Neuronal stem cell (in vitro differentiated cells): ENCODE results near the gene KCTD5.

ENCODE experiments used
- DNase-seq: peaks from one replicate; pipeline ENCODE4 v3.0.0-alpha.2; 2013; ENCODE audit warnings: low spot score
- H2AFZ ChIP-seq: one replicate; pipeline ENCODE4 v1.6.1; 2013; ENCODE audit warnings: mild to moderate bottlenecking, low read length, inconsistent platforms
- H2AK5ac ChIP-seq: 2 replicates; pipeline ENCODE4 v1.6.1; 2013; ENCODE audit warnings: low read depth, mild to moderate bottlenecking, inconsistent platforms, low read length, moderate library complexity, mixed read lengths
- H2BK120ac ChIP-seq: 2 replicates; pipeline ENCODE4 v1.6.1; 2013; ENCODE audit warnings: low read depth, mild to moderate bottlenecking, inconsistent platforms, low read length, moderate library complexity, mixed read lengths
- H2BK12ac ChIP-seq: one replicate; pipeline ENCODE4 v1.6.1; 2013; ENCODE audit warnings: low read length, inconsistent platforms
- H2BK15ac ChIP-seq: 2 replicates; pipeline ENCODE4 v1.6.1; 2013; ENCODE audit warnings: mild to moderate bottlenecking, low read length, inconsistent platforms, mixed read lengths
- H2BK5ac ChIP-seq: one replicate; pipeline ENCODE4 v1.6.1; 2013; ENCODE audit warnings: inconsistent platforms, mild to moderate bottlenecking, low read length, moderate library complexity
- H3K14ac ChIP-seq: one replicate; pipeline ENCODE4 v1.6.1; 2013; ENCODE audit warnings: low read length, inconsistent platforms
- H3K18ac ChIP-seq: 2 replicates; pipeline ENCODE4 v1.6.1; 2013; ENCODE audit warnings: low read length, inconsistent platforms
- H3K23ac ChIP-seq: 2 replicates; pipeline ENCODE4 v1.6.1; 2013; ENCODE audit warnings: low read depth, mild to moderate bottlenecking, mixed read lengths, low read length, inconsistent platforms; ENCODE audit not compliant: poor library complexity
- H3K27ac ChIP-seq: replicated peaks from 3 replicates; pipeline ENCODE4 v1.5.1; 2013; ENCODE audit warnings: low read length, inconsistent platforms
- H3K27me3 ChIP-seq, 3 experiments: 2 replicates each; pipeline ENCODE4 v1.6.1; 2013; ENCODE audit warnings: low read length in 3 of 3, mild to moderate bottlenecking in 2 of 3, inconsistent platforms in 1 of 3, low read depth in 1 of 3, mixed read lengths in 1 of 3, moderate library complexity in 1 of 3; ENCODE audit not compliant: control insufficient read depth in 3 of 3, insufficient read depth in 3 of 3
- H3K36me3 ChIP-seq, 2 donors: replicated peaks in 1 of 2; 2 replicates each; pipeline ENCODE4 v1.6.1; 2013; ENCODE audit warnings: low read length in 2 of 2; ENCODE audit not compliant: control insufficient read depth in 2 of 2, insufficient read depth in 2 of 2
- H3K4ac ChIP-seq: 2 replicates; pipeline ENCODE4 v1.6.1; 2013; ENCODE audit warnings: inconsistent platforms, mild to moderate bottlenecking, low read length, moderate library complexity
- H3K4me1 ChIP-seq, 2 donors: 1 replicate in 1 of 2; 2 replicates in 1 of 2; pipeline ENCODE4 v1.6.1; 2013; ENCODE audit warnings: low read length in 2 of 2, low read depth in 1 of 2; ENCODE audit not compliant: control insufficient read depth in 2 of 2, insufficient read depth in 1 of 2
- H3K4me2 ChIP-seq: one replicate; pipeline ENCODE4 v1.6.1; 2013; ENCODE audit warnings: mild to moderate bottlenecking, low read length, inconsistent platforms; ENCODE audit not compliant: insufficient read depth, poor library complexity, severe bottlenecking
- H3K4me3 ChIP-seq, 2 donors: 2 replicates each; pipeline ENCODE4 v1.5.1; 2013; ENCODE audit warnings: low read length in 2 of 2, mild to moderate bottlenecking in 2 of 2, inconsistent platforms in 1 of 2, moderate library complexity in 1 of 2
- H3K79me1 ChIP-seq: one replicate; pipeline ENCODE4 v1.6.1; 2013; ENCODE audit warnings: low read depth, mild to moderate bottlenecking, inconsistent platforms, low read length, moderate library complexity
- H3K9ac ChIP-seq: one replicate; pipeline ENCODE4 v1.6.1; 2013; ENCODE audit warnings: mild to moderate bottlenecking, low read depth, low read length, inconsistent platforms; ENCODE audit not compliant: poor library complexity
- H3K9me3 ChIP-seq, 2 donors: replicated peaks in 1 of 2; 2 replicates each; pipeline versions ENCODE3 to v1.6.1; 2013; ENCODE audit warnings: low read length in 2 of 2, mild to moderate bottlenecking in 2 of 2, inconsistent platforms in 1 of 2, low read depth in 1 of 2, mixed read lengths in 1 of 2, moderate library complexity in 1 of 2; ENCODE audit not compliant: control insufficient read depth in 2 of 2, insufficient read depth in 1 of 2
- H4K8ac ChIP-seq: one replicate; pipeline ENCODE4 v1.6.1; 2013; ENCODE audit warnings: low read depth, mild to moderate bottlenecking, inconsistent platforms, low read length, moderate library complexity
- H4K91ac ChIP-seq: one replicate; pipeline ENCODE4 v1.6.1; 2013; ENCODE audit warnings: low read length, low read depth, mild to moderate bottlenecking, inconsistent platforms; ENCODE audit not compliant: poor library complexity
- WGBS, 2 donors: extraction: QIAGEN DNeasy Blood & Tissue Kit; methylation state at CpG; one replicate each; pipeline ENCODE4 v1.1.7; 2013; ENCODE audit warnings: missing lambda C conversion rate in 2 of 2, mixed read lengths in 1 of 2; ENCODE audit not compliant: insufficient read length in 2 of 2, insufficient replicate concordance in 1 of 2; ENCODE audit errors: extremely low coverage in 2 of 2; 5-methylcytosine and 5-hydroxymethylcytosine counted together

Gene KCTD5

DNA sequence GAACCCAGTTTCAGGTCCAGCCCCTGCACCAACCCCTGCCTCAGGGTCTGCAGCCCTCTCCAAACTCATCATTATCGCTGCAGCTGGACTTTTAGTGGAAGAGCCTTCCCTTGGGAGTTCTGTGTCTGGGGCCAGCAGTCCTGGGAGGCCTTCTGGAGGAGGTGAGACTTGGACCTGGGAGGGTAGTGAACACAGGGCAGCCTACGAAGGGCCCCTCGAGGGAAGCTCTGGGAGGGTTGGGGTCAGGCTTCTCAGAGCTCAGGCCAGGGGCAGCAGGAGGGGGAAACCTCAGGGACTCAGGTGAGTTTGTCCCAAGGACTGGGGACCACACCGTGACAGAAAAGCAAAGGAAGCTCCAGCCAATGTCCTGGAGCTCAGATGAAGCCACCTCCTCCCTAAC, 58.8 kb downstream of the KCTD5 start:
- peak overlapping the region; percentile 19 for H2BK5ac ChIP-seq
- H2BK15ac ChIP-seq = no peak overlapping the region
- H2BK12ac ChIP-seq = no peak overlapping the region
- no peak overlapping the region for H3K9ac ChIP-seq
- H3K4me3 ChIP-seq = no peak overlapping the region
- no peak overlapping the region for H3K23ac ChIP-seq
- no peak for DNase-seq
- no peak overlapping the region for H2AFZ ChIP-seq
- H2AK5ac ChIP-seq = no peak overlapping the region
- H3K14ac ChIP-seq = peak overlapping the region; percentile 32
- H4K8ac ChIP-seq = no peak overlapping the region
- no peak overlapping the region for H3K4me2 ChIP-seq
- no peaks in the 10 kb centered on the region for H3K27me3 ChIP-seq
- no peak overlapping the region for H3K27ac ChIP-seq
- H3K18ac ChIP-seq = no peak overlapping the region
- no peaks in the 10 kb centered on the region for H3K79me1 ChIP-seq
- no peaks in the 10 kb centered on the region for H3K36me3 ChIP-seq
- H3K4ac ChIP-seq = no peak overlapping the region
- no peaks in the 10 kb centered on the region for H3K9me3 ChIP-seq
- H2BK120ac ChIP-seq = no peak overlapping the region
- no peak overlapping the region for H4K91ac ChIP-seq
- WGBS, 2 donors = no CpG with 5 or more reads among the region's 4 CpGs
- H3K4me1 ChIP-seq = peaks cover 3 to 18% of the 10 kb centered on the region in 2 donors

DNA sequence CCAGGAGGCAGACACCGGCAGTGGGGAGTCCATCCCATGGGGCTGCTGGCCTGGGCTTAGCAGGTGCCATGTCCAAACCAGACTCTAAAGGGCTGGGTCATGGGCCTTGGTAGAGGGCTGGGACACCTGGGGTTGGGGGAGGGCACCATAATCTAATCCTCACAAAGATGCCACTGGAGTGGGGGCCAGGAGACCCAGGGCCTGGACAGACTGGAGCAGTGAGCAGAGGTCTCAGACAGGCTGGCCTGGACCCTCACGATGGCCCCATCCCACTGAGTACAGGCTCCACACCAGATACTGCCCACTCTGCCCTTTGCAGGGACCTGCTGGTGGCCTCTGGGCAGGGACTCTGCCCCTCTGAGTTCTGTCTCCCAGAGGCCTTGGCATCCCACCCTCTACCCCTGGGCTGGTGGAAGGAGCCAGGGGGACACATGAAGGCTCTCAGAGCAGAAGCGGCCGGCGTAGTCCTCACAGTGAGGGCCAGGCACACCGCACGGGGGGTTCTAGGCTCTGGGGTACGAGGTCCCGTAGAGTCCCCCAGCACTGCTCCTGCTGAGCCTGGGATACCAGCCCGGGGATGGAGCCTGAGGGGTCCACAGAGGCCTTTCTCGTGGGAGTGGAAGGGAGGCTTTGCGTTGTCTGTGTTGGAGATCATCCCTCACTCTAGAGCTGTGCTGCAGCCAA, 60.1 kb downstream of the KCTD5 start:
- peak overlapping the region; percentile 37 for H2AK5ac ChIP-seq
- peaks cover 3 to 18% of the 10 kb centered on the region in 2 donors for H3K4me1 ChIP-seq
- no peak overlapping the region for H2BK15ac ChIP-seq
- WGBS, 2 donors = no CpG with 5 or more reads among the region's 12 CpGs
- no peaks in the 10 kb centered on the region for H3K79me1 ChIP-seq
- H3K4ac ChIP-seq = no peak overlapping the region
- no peak overlapping the region for H2BK120ac ChIP-seq
- H3K27me3 ChIP-seq = no peaks in the 10 kb centered on the region
- H3K4me2 ChIP-seq = no peak overlapping the region
- H4K91ac ChIP-seq = no peak overlapping the region
- no peak overlapping the region for H3K18ac ChIP-seq
- no peak overlapping the region for H2BK5ac ChIP-seq
- DNase-seq = no peak
- no peak overlapping the region for H2AFZ ChIP-seq
- H3K27ac ChIP-seq = no peak overlapping the region
- H3K4me3 ChIP-seq = no peak overlapping the region
- no peak overlapping the region for H3K14ac ChIP-seq
- H3K9me3 ChIP-seq = no peaks in the 10 kb centered on the region
- no peak overlapping the region for H4K8ac ChIP-seq
- peak overlapping the region; percentile 55 for H3K23ac ChIP-seq
- H2BK12ac ChIP-seq = no peak overlapping the region
- H3K36me3 ChIP-seq = no peaks in the 10 kb centered on the region
- H3K9ac ChIP-seq = peak overlapping the region; percentile 72

- Histone ChIP-seq H3K9me3 (no peaks in the 10 kb centered on the region), H3K27ac (no peak overlapping the region), H2BK15ac (no peak overlapping the region), H2AFZ (no peak overlapping the region), H3K23ac (peak overlapping the region; percentile 17), H4K8ac (no peak overlapping the region), H4K91ac (no peak overlapping the region), H3K4ac (no peak overlapping the region), H2BK120ac (no peak overlapping the region), H3K9ac (peak overlapping the region; percentile 72), H3K36me3 (no peaks in the 10 kb centered on the region), H3K4me3 (no peak overlapping the region), H2BK12ac (no peak overlapping the region), H3K4me2 (no peak overlapping the region), H3K79me1 (no peaks in the 10 kb centered on the region), H2AK5ac (peak overlapping the region; percentile 25), H3K18ac (no peak overlapping the region), H2BK5ac (no peak overlapping the region), H3K14ac (no peak overlapping the region), H3K27me3 (no peaks in the 10 kb centered on the region), H3K4me1 (peaks cover 3 to 18% of the 10 kb centered on the region in 2 donors)
- DNase-seq = no peak
- no CpG with 5 or more reads among the region's 19 CpGs for WGBS, 2 donors
These were observed 60.9 kb downstream of the KCTD5 start for GRCh38 chr16:2743007-2743810.

GRCh38 chr16:2744711-2745110, 62.4 kb downstream of the KCTD5 start:
- no peak overlapping the region for H3K4me2 ChIP-seq
- peaks cover 0 to 5% of the 10 kb centered on the region in 2 donors for H3K4me1 ChIP-seq
- no peak overlapping the region for H3K18ac ChIP-seq
- H2BK15ac ChIP-seq = no peak overlapping the region
- H4K91ac ChIP-seq = no peak overlapping the region
- peak overlapping the region; percentile 8 for H3K23ac ChIP-seq
- no peak overlapping the region for H4K8ac ChIP-seq
- no peaks in the 10 kb centered on the region for H3K79me1 ChIP-seq
- H3K4ac ChIP-seq = no peak overlapping the region
- H3K27me3 ChIP-seq = no peaks in the 10 kb centered on the region
- no peak overlapping the region for H3K14ac ChIP-seq
- H3K27ac ChIP-seq = no peak overlapping the region
- no peak overlapping the region for H2BK120ac ChIP-seq
- H3K36me3 ChIP-seq = peaks cover 2 to 11% of the 10 kb centered on the region in 2 donors
- DNase-seq = no peak
- H2BK12ac ChIP-seq = no peak overlapping the region
- H2AFZ ChIP-seq = no peak overlapping the region
- no peak overlapping the region for H3K9ac ChIP-seq
- no CpG with 5 or more reads among the region's 6 CpGs for WGBS, 2 donors
- H2AK5ac ChIP-seq = no peak overlapping the region
- no peak overlapping the region for H3K4me3 ChIP-seq
- H2BK5ac ChIP-seq = no peak overlapping the region
- no peaks in the 10 kb centered on the region for H3K9me3 ChIP-seq
